ENCODE data around the gene SLC25A29. TPM values are rescaled to one million over a fixed set of nuclear protein-coding genes. Genes with fewer than 3 reads are reported as not detected.
A peak's percentile ranks its signal among the peaks of the same experiment; 100 is the strongest.

The SLC25A29 gene
- total and polyA plus RNA-seq, 8 donors = 9.0 to 174 (median 28.2) TPM

- H3K4me1 ChIP-seq = peaks cover 12 to 24% (median 17%) of the 10 kb centered on the region in 4 donors
- intact Hi-C loops (cut with DNase I; ENCODE audit: low total_unique reads) = no loop called here
- DNase-seq = no peak
- peak overlapping the region in 4 of 5 donors; percentile 18 to 82 (median 66) for H3K27ac ChIP-seq
- TF ChIP-seq POLR2A (IDR thresholded peaks at IDR 0.05) (no peak), EP300 (IDR thresholded peaks at IDR 0.05) (no peak), POLR2AphosphoS5 (IDR thresholded peaks at IDR 0.05) (no peak), CTCF (IDR thresholded peaks at IDR 0.05) (no peak)
- WGBS, 5 donors = 84 to 99% (median 98%) methylated on average over 8 to 11 of the region's 11 CpGs
- no peak overlapping the region for H3K4me3 ChIP-seq
- H3K9me3 ChIP-seq = no peaks in the 10 kb centered on the region
- no peaks in the 10 kb centered on the region for H3K27me3 ChIP-seq
- H3K36me3 ChIP-seq = peaks cover 26 to 87% (median 65%) of the 10 kb centered on the region in 4 donors
Measured at GRCh38 chr14:100342195-100342594, 36.0 kb upstream of the SLC25A29 start.

DNA sequence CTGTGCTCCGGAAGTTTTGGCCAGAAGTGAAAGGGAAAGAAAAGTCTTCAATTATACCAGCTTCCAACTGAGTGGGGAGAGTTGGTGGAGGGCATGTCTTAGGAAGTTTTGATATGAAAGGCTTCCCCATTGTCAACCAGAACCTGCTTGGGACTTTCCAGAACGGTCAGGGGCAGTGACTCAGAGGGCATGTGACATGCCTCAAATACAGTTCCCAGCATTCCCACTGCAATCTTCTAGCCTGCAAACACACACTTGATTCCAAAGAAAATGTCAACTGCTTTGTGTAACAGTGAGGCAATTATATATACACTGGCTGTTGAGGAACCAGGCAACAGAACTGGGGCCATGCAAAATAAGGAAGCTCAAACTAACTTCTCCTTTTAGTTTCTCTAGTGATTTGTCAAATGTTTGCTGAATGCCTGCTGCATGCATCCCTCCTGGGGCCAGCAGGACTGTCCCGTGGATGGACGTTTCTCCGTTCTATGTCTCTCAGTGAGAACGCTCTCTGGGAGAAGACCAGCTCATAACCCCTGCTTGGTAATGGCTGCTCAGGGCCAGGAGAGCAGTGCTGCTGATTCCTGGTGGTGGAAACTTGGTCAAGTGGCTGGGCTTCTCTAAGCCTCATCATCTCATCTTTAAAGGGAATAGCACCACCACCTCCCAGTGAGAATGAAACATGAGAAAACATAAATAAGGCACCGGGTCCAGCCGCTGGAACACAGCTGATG, 35.2 kb upstream of the SLC25A29 start:
- TF ChIP-seq POLR2AphosphoS5 (IDR thresholded peaks at IDR 0.05) (peak; percentile 30 to 87 (median 64)), POLR2A (IDR thresholded peaks at IDR 0.05) (no peak), EP300 (IDR thresholded peaks at IDR 0.05) (no peak), CTCF (IDR thresholded peaks at IDR 0.05) (no peak)
- intact Hi-C loops (cut with DNase I; ENCODE audit: low total_unique reads) = no loop called here
- peaks cover 12 to 24% (median 17%) of the 10 kb centered on the region in 4 donors for H3K4me1 ChIP-seq
- 34 to 60% (median 52%) methylated on average over 8 of the region's 8 CpGs for WGBS, 5 donors
- H3K4me3 ChIP-seq = no peak overlapping the region
- peak; percentile 41 to 78 for DNase-seq
- peak overlapping the region; percentile 1 to 82 (median 70) for H3K27ac ChIP-seq
- H3K27me3 ChIP-seq = no peaks in the 10 kb centered on the region
- H3K9me3 ChIP-seq = no peaks in the 10 kb centered on the region
- H3K36me3 ChIP-seq = peaks cover 26 to 87% (median 65%) of the 10 kb centered on the region in 4 donors

DNA sequence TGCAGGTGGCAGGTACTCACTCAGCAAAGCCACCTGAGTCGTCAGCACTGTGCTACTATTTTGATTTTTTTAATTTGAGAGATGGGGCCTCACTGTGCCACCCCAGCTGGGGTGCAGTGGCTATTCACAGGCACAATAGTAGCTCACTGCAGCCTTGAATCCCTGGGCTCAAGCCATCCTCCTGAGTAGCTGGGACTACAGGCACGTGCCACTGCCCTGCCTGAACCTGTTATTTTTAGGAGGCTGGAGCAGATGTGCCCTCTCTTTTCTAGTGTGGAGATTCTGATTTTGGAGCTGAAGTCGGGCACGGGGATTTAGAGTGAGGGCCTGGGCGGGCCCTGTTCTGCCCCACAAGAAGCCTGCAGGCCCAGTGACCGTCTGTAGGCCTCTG, 34.2 kb upstream of the SLC25A29 start:
- DNase-seq = no peak
- H3K4me1 ChIP-seq = peaks cover 12 to 24% (median 17%) of the 10 kb centered on the region in 4 donors
- intact Hi-C loops (cut with DNase I; ENCODE audit: low total_unique reads) = no loop called here
- H3K9me3 ChIP-seq = no peaks in the 10 kb centered on the region
- H3K27me3 ChIP-seq = no peaks in the 10 kb centered on the region
- TF ChIP-seq POLR2A (IDR thresholded peaks at IDR 0.05) (no peak), CTCF (IDR thresholded peaks at IDR 0.05) (no peak), POLR2AphosphoS5 (IDR thresholded peaks at IDR 0.05) (no peak), EP300 (IDR thresholded peaks at IDR 0.05) (no peak)
- peak overlapping the region in 4 of 5 donors; percentile 56 to 82 (median 74) for H3K27ac ChIP-seq
- 74 to 88% (median 79%) methylated on average over 6 of the region's 6 CpGs for WGBS, 5 donors
- H3K4me3 ChIP-seq = no peak overlapping the region
- H3K36me3 ChIP-seq = peaks cover 17 to 87% (median 65%) of the 10 kb centered on the region in 4 donors

DNA sequence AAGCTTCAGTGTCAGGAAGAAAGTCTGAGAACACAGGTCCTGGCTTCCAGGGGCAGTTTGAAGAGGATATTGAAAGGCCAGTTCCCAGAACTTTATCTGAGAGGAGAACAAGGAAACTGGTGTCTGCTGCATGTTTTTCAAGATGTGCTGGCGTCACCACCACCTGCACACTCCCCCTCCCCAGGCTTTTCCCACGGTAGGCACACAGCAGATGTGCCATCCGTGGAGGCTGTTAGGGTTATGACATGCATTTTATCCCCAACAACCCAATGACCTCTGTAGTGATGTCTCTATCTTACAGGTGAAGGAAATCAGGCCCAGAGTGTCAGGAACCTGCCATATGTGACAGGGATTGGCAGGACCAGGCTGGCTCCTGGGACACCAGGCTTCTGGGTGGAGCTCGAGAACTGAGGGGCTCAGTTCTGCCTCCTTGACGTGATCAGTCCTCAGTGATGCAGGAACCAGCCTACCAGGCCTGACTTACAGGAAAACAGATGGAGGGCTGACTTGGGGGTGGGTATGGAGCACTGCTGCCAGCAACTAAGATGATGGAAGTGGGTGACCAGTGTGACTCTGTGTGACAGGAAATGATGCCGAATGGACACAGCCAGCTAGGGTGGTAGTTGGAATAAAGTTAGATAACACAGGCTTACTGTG, 33.6 kb upstream of the SLC25A29 start:
- 78 to 89% (median 83%) methylated on average over 6 of the region's 6 CpGs for WGBS, 5 donors
- no peak overlapping the region for H3K4me3 ChIP-seq
- no peaks in the 10 kb centered on the region for H3K9me3 ChIP-seq
- peaks cover 20 to 92% (median 70%) of the 10 kb centered on the region in 4 donors for H3K36me3 ChIP-seq
- H3K27me3 ChIP-seq = no peaks in the 10 kb centered on the region
- H3K27ac ChIP-seq = peak overlapping the region in 3 of 5 donors; percentile 70 to 82 (median 77)
- intact Hi-C loops (cut with DNase I; ENCODE audit: low total_unique reads) = no loop called here
- TF ChIP-seq POLR2A (IDR thresholded peaks at IDR 0.05) (no peak), EP300 (IDR thresholded peaks at IDR 0.05) (no peak), POLR2AphosphoS5 (IDR thresholded peaks at IDR 0.05) (no peak), CTCF (IDR thresholded peaks at IDR 0.05) (no peak)
- H3K4me1 ChIP-seq = peaks cover 12 to 24% (median 17%) of the 10 kb centered on the region in 4 donors
- DNase-seq = no peak

Measured in stomach (tissue), 9 donors.